Dermis microvascular lymphatic vessel endothelial cell (primary cell): ENCODE measurements around the gene TXNDC2. TPM values are rescaled to one million over a fixed set of nuclear protein-coding genes. Genes with fewer than 3 reads are reported as not detected.
A peak's percentile ranks its signal among the peaks of the same experiment; 100 is the strongest.

ENCODE experiments used
- DNase-seq, 2 donors: peaks; one replicate each; pipeline versions ENCODE4 v3.0.0 to v3.0.0-alpha.2; 2010; ENCODE audit warnings: low read depth in 2 of 2
- total RNA-seq: library from RNA; depleted of rRNA; stranded (reverse); fragments of >200 nt; gene quantifications from 2 replicates; pipeline ENCODE4 v1.2.1, GENCODE V29; 2014

Gene TXNDC2
- total RNA-seq, 1 donor from 2014 or later = under 0.01 TPM

DNA sequence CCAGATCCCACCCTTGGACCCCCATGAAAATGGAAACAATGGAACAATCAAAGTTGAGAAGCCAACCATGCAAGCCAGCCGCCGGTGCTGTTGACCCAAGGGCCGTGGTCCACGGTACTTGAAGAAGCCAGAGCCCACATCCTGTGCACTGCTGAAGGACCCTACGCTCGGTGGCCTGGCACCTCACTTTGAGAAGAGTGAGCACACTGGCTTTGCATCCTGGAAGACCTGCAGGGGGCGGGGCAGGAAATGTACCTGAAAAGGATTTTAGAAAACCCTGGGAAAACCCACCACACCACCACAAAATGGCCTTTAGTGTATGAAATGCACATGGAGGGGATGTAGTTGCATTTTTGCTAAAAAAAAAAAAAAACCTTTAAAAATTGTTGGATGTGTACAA is 26.5 kb upstream of the TXNDC2 start:
- no peak for DNase-seq

DNA sequence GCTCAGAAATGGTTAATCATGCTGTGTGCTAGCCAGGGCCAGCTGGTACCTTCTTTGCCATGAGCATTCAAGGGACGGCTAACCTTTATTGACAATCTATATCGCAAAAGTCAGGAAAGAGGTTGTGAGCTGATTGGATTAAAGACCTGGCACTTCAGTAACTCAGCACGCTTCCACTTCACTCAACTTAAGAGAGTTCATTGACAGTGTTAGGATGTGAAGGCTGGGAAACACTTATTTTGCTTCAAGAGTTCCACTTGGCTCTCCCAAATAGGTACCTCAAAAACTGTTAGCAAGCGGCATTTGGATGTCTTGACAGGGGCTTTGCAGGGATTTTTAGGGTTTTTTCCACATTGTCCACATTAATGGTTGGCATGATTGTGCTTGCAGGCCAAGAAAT is 25.1 kb upstream of the TXNDC2 start:
- no peak for DNase-seq

DNA sequence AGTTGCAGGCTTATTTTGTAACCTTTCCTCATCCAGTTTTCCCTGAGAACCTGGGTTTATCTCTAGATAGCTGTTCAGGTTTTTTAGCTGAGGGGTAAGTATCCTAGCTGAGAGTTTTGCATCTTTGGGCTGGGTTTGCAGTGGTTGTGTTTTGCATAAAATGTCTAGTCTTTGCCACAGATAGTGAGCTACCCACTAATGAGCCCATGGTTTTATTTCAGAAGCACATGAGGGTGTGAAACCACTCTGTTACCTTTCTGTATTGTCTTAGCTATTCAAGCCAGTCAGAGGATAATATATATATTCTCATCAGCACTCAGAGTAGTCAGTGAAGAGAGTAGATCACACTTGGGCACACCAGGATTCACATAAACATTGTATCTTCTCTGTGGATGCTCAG is 24.6 kb upstream of the TXNDC2 start:
- no peak for DNase-seq

DNA sequence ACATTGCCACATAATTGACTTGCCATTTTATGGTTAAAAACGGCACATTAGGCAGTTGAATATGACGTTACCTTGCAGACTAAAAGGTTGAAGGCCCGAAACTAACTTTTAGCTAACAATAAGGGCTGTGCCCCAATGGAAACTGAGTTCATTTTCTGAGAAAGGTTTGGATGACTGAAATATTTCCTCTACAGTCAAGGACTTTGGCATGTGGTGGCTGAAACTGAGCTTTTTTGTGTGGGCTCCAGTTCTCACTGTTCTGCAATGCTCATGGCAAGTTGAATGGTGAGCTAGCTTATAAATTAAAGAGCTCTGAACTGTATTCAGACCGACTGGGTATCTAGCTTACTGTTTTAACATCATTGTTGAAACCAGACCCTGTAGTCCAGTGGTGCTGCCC is 23.8 kb upstream of the TXNDC2 start:
- no peak for DNase-seq

DNA sequence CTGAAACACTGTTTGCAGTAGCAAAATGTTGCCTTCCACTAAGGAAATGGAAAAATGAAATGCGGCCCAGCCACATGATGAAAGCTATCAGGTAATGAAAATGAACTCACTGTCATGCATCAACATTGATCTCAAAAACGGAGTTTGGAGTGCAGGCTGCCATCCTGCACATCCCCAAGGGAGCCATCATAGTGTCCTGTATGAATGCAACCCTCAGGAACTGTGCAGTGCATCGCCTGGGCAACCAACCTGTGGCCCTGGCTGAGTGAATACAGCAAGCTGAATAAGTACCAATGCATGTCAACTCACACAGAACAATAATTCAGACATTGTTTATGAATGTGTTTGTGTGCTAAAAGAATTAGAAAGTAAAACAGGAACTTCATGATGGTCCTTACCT is 23.1 kb upstream of the TXNDC2 start:
- DNase-seq = no peak

GRCh38 chr18:9863282-9863681 is 22.5 kb upstream of the TXNDC2 start:
- DNase-seq = no peak

GRCh38 chr18:9865764-9866490 is 19.8 kb upstream of the TXNDC2 start:
- DNase-seq = no peak

- no peak for DNase-seq
Observed at GRCh38 chr18:9866627-9867026, 19.1 kb upstream of the TXNDC2 start.

DNA sequence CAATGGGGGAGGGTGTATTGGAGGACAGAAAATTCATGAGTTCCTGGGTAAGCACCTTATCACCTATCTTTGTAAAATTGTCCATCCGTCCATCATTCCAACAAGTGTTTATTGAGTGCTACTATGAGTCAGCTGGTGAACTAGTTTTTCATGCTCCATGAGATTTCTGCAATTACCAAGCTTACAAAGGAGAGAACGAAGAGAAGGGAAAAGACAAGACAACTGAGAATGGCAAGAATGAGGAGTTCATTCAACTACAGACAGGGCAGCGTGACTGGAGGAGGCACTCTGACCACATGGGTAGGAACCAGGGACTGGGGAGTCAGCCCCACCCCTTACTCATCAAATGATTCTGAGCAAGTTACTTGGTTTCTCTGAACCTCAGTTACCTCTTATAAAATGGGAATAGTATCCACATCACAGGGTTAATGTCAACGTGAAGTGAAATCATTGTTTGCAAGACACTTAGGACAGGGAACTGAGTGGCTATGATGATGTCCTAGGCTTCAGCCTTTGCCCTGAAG is 18.6 kb upstream of the TXNDC2 start:
- DNase-seq = no peak

GRCh38 chr18:9868857-9869714 is 16.7 kb upstream of the TXNDC2 start:
- DNase-seq = no peak

GRCh38 chr18:9869715-9870430 is 15.9 kb upstream of the TXNDC2 start:
- peak in 1 of 2 donors; percentile 23 for DNase-seq

GRCh38 chr18:9870431-9871008 is 15.3 kb upstream of the TXNDC2 start:
- DNase-seq = no peak

- no peak for DNase-seq
Observed at GRCh38 chr18:9871244-9871746, 14.5 kb upstream of the TXNDC2 start.

GRCh38 chr18:9872823-9873222 is 12.9 kb upstream of the TXNDC2 start:
- DNase-seq = no peak

DNA sequence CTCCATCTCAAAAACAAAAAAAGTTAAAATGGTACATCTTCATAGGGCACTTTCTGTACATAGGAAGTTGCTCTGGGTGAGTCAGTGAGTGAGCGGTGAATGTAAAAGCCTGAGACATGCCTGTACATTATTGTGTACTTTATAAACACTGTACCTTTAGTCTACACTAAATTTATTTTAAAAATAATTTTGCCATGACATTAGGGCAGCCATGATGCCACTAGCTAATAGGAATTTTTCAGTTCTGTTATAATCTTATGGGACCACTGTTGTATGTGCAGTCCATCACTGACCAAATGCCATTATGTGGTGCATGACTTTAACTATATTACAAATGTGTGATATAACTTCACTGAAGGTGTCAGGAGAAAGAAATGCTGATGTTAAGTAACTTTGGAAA is 11.0 kb upstream of the TXNDC2 start:
- DNase-seq = peak in 1 of 2 donors; percentile 24

- no peak for DNase-seq
Observed at GRCh38 chr18:9876212-9876866, 9.4 kb upstream of the TXNDC2 start.

DNA sequence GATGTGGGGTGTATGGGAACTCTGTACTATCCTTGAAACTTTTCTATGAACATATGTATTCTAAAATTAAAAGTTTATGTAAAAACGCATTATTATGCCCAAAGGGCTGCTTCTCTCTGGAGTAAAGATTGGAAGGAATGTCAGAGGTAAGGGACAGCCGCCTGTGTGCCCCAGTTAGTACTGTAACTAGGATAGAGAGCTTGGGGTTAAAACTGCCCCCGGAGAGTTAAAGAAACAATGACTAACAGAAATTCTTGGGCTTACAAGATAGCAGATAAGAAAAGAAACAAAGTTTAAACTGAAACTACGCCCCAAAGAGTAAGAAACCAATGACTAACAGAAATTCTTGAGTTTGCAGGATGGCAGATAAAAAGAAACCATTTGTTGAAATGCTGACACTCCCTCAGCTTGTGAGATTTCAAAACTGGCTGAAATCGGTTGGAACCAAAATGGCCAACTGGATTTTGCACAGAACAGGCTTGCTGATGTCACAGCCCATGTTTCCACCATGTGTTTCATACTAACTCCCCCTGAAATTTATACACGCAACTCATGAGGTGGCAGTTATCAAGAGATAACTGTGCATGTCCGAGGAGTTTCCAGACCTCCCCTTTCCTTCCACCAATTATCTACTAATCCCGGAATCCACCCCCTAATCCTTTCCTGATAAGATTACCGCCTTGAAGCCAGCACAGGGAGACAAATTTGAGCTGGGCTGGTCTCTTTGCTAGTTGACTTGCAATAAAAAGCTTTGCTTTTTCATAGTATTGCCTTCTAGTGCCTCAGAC is 8.7 kb upstream of the TXNDC2 start:
- DNase-seq = peak; percentile 6 to 69

GRCh38 chr18:9877655-9878014 is 8.1 kb upstream of the TXNDC2 start:
- no peak for DNase-seq

GRCh38 chr18:9878095-9878494 is 7.7 kb upstream of the TXNDC2 start:
- DNase-seq = no peak

- no peak for DNase-seq
Observed at GRCh38 chr18:9878783-9879242, 7.0 kb upstream of the TXNDC2 start.
